Nephron (organoid): Measurements from ENCODE around the gene MRPL10.
A peak's percentile ranks its signal among the peaks of the same experiment; 100 is the strongest.

ENCODE experiments used
- H3K27ac Mint-ChIP-seq, 3 experiments: 2 replicates each; pipeline ENCODE4 v1.8.0; 2020; ENCODE audit warnings: mixed read lengths in 3 of 3, mild to moderate bottlenecking in 2 of 3, moderate library complexity in 1 of 3
- H3K27me3 Mint-ChIP-seq: 2 replicates; pipeline ENCODE4 v1.8.0; 2021; ENCODE audit warnings: low read depth, mild to moderate bottlenecking, moderate library complexity, mixed read lengths
- H3K36me3 Mint-ChIP-seq: 2 replicates; pipeline ENCODE4 v1.8.0; 2020; ENCODE audit warnings: low read depth, mixed read lengths
- H3K4me1 Mint-ChIP-seq: 2 replicates; pipeline ENCODE4 v1.8.0; 2020; ENCODE audit warnings: mixed read lengths
- H3K4me3 Mint-ChIP-seq, 3 experiments: 2 replicates each; pipeline ENCODE4 v1.8.0; 2020; ENCODE audit warnings: mild to moderate bottlenecking in 3 of 3, mixed read lengths in 3 of 3, moderate library complexity in 2 of 3
- H3K9me3 Mint-ChIP-seq: 2 replicates; pipeline ENCODE4 v1.8.0; 2020; ENCODE audit warnings: mixed read lengths
- TF ChIP-seq, protein P1 (sequence below), 3 experiments: fragments of 200-600 bp; sonication (generic); IDR thresholded peaks; one replicate each; pipeline ENCODE4 v1.5.0; 2021; ENCODE audit warnings: antibody characterized with exemption in 3 of 3; ENCODE audit not compliant: unreplicated experiment in 3 of 3

The MRPL10 gene

DNA sequence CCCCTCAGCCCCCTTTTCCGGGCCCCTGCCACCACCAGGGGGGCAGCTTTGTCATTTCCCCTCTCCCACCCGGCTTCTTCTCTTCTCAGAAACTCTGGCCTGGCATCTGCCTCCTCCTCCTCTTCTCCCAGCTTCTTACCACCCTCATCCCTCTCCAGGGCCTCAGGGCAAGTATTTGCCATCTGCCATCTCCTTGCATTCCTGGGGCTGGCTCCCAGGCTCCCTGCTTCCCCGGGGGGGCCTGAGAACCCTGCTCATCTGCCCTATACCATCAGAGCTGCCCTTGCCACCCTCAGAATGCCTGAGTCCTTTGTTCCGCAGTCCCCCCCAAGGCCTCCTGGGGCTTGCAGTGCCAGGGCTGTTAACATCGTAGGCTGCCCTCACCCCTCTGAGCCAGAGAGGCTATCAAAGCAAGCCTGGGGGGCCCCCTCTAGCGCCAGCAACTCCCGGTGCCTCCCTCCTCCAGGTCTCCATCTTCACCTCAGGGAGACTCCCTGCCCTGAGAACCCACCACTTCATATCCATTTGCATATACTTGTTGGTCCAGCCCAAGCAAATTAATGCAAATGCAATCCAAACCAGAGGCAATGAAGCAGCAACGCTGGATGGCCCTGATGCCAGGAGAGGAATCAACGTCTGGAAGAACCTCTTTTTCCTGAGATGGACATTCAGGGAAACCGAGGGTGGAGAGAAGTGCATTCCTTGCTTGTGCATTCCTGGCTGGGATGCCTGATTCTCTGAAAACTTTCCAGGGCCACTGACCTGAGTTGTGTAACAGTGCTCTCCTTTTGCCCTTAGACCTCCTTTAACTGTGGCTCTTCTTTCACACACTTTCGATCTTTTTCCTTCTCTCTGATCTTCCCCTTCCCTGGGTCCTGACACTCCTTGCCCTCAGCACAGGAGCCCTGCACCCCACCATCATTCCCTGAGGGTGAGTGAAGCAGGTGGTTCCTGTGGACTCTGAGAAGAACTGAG, 44.0 kb upstream of the MRPL10 start:
- peaks cover 74% of the 10 kb centered on the region for H3K27me3 Mint-ChIP-seq
- no peak overlapping the region for H3K4me3 Mint-ChIP-seq
- H3K9me3 Mint-ChIP-seq: no peaks in the 10 kb centered on the region
- no peak overlapping the region for H3K27ac Mint-ChIP-seq
- peaks cover 46% of the 10 kb centered on the region for H3K4me1 Mint-ChIP-seq
- no peaks in the 10 kb centered on the region for H3K36me3 Mint-ChIP-seq
- TF ChIP-seq, protein P1, sequence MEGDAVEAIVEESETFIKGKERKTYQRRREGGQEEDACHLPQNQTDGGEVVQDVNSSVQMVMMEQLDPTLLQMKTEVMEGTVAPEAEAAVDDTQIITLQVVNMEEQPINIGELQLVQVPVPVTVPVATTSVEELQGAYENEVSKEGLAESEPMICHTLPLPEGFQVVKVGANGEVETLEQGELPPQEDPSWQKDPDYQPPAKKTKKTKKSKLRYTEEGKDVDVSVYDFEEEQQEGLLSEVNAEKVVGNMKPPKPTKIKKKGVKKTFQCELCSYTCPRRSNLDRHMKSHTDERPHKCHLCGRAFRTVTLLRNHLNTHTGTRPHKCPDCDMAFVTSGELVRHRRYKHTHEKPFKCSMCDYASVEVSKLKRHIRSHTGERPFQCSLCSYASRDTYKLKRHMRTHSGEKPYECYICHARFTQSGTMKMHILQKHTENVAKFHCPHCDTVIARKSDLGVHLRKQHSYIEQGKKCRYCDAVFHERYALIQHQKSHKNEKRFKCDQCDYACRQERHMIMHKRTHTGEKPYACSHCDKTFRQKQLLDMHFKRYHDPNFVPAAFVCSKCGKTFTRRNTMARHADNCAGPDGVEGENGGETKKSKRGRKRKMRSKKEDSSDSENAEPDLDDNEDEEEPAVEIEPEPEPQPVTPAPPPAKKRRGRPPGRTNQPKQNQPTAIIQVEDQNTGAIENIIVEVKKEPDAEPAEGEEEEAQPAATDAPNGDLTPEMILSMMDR (IDR thresholded peaks at IDR 0.05; ENCODE audit: unreplicated experiment in 3 of 3): no peak

DNA sequence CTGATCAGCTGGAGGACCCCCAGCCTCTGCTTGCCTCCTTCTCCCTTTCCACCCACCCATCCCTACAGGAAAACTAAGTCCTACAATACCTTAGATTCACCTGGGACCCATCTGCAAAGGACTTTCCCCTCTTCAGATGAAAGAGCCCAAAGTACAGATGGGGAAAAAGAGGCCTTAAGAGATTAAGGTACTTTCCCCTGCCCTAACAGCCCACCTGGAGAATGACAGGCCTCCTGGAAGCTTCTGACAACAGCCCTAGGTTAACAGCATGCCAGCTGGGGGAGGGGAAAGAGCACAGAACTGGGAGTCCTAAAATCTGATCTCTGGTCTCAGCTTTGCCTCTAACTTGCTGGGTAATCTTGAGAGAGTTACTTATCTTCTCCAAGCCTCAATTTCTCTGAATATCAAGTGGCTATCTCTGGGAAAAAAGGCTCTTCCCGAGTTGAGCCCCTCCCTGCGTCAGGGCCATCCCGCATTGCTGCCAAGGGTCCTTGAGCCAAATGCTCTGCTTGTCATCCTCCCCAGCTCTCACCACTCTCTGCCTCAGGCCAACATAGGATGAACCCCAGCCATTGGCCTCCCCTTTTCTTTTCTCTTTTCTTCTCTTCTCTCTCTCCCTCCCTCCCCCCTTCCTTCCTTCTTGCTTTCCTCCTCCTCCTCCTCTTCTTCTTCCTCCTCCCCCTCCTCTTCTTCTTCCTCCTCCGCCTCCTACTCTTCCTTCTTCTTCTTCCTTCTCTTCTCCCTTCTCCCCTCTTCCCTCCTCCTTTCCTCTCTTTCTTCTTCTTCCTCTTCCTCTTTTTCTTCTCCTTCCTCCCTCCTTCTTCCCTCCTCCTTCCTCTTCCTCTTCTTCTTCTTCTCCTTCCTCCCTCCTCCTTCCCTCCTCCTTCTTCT, 42.1 kb upstream of the MRPL10 start:
- H3K27ac Mint-ChIP-seq: peak overlapping the region in 2 of 3 experiments; percentile 35 to 55
- no peaks in the 10 kb centered on the region for H3K9me3 Mint-ChIP-seq
- H3K36me3 Mint-ChIP-seq: no peaks in the 10 kb centered on the region
- peaks cover 83% of the 10 kb centered on the region for H3K27me3 Mint-ChIP-seq
- TF ChIP-seq, protein P1 (IDR thresholded peaks at IDR 0.05; ENCODE audit: unreplicated experiment in 3 of 3): no peak
- H3K4me1 Mint-ChIP-seq: peaks cover 44% of the 10 kb centered on the region
- peak overlapping the region in 2 of 3 experiments; percentile 30 to 32 for H3K4me3 Mint-ChIP-seq

DNA sequence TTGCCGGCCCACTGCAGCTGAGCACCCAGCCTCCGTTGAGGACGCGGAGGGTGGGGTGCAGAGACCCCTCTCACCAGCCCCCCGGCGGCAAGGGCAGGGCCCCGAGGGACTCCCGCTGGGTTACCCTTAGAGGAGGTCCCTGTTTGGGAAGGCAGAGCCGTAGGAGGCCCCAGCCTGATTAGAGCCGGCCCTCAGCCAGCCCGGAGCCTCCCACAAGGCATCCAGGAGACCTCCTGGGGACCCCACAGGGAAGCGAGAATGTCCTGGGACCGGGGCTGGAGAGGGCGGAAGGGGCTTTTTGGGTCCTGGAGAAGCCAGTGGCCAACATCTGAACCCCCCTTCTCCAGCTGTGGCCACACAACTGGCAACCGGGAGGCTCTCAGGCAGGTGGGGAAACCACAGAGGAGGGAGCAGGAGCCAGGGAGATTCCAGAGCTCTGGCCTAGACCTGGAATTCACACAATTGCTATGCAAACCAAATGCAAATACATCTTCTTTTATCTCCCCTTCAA, 41.4 kb upstream of the MRPL10 start:
- H3K27ac Mint-ChIP-seq: peak overlapping the region in 2 of 3 experiments; percentile 35 to 55
- H3K4me3 Mint-ChIP-seq: peak overlapping the region in 1 of 3 experiments; percentile 5
- H3K4me1 Mint-ChIP-seq: peaks cover 37% of the 10 kb centered on the region
- peaks cover 84% of the 10 kb centered on the region for H3K27me3 Mint-ChIP-seq
- no peaks in the 10 kb centered on the region for H3K36me3 Mint-ChIP-seq
- no peaks in the 10 kb centered on the region for H3K9me3 Mint-ChIP-seq
- TF ChIP-seq, protein P1 (IDR thresholded peaks at IDR 0.05; ENCODE audit: unreplicated experiment in 3 of 3): no peak

DNA sequence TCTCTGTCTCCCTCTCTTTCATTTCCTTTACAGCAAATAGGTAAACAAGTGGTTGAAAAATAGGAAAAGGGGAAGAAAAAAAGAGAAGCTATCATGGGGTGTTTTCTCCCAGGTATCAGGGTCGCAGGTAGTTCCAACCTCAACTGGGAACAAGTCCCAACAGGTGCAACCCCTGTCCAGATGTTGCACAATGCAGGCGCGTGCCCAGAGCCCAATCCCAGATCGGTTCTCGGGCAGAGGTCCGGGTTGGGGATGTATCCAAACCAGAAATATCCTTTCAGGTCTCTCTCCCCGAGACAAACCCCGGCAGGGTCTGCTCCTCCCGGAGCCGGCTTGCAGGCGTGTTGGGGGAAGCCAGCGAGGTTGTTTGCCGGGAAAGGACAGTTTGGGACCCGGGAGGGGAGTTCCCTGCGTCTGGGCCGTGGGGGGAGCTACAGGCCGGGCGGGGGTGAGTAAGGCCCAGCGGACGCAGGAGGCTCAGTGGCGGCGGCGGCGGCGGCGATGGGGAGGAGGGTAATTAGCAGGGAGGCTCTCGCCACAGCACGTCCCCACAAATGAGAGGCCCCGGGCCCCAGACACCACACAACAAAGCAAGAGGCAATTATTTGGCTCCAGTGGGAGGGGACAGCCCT, 40.8 kb upstream of the MRPL10 start:
- TF ChIP-seq, protein P1 (IDR thresholded peaks at IDR 0.05; ENCODE audit: unreplicated experiment in 3 of 3): no peak
- Mint-ChIP-seq H3K4me3 (peak overlapping the region in 2 of 3 experiments; percentile 30 to 35), H3K4me1 (peaks cover 33% of the 10 kb centered on the region), H3K27me3 (peaks cover 83% of the 10 kb centered on the region), H3K9me3 (no peaks in the 10 kb centered on the region), H3K27ac (no peak overlapping the region), H3K36me3 (no peaks in the 10 kb centered on the region)

DNA sequence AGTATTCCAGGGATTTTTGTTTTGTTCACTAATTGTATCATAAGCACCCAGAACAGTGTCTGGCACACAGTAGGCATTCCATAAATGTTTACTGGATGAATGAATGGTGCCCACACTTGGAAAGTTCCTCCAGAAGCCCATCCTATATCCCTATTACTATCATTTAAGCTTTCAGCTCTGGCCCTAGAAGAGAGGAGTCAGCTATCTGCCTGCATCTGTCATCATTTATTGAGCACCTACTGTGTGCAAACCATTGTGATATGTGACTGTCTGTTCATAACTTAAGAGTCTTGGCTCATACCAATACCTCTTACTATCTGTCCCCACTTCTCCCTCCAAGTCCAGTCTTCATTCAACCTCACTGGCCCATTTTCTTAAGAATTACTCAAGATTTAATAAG, 39.7 kb upstream of the MRPL10 start:
- TF ChIP-seq, protein P1 (IDR thresholded peaks at IDR 0.05; ENCODE audit: unreplicated experiment in 3 of 3): no peak
- H3K27ac Mint-ChIP-seq: no peak overlapping the region

More for the DNA sequence above, 39.7 kb upstream of the MRPL10 start:
- no peaks in the 10 kb centered on the region for H3K9me3 Mint-ChIP-seq
- H3K4me3 Mint-ChIP-seq: no peak overlapping the region
- peaks cover 94% of the 10 kb centered on the region for H3K27me3 Mint-ChIP-seq
- H3K36me3 Mint-ChIP-seq: no peaks in the 10 kb centered on the region
- H3K4me1 Mint-ChIP-seq: peaks cover 33% of the 10 kb centered on the region
